ENCODE measurements around the gene KCNG1. TPM values are rescaled to one million over a fixed set of nuclear protein-coding genes. Genes with fewer than 3 reads are reported as not detected.

KCNG1 gene
- total RNA-seq, 4 donors from 2014 or later = 0.39 to 7.0 (median 0.91) TPM

GRCh38 chr20:50977066-50978021 is 45.6 kb downstream of the KCNG1 start:
- no peak overlapping the region for H3K4me3 ChIP-seq

DNA sequence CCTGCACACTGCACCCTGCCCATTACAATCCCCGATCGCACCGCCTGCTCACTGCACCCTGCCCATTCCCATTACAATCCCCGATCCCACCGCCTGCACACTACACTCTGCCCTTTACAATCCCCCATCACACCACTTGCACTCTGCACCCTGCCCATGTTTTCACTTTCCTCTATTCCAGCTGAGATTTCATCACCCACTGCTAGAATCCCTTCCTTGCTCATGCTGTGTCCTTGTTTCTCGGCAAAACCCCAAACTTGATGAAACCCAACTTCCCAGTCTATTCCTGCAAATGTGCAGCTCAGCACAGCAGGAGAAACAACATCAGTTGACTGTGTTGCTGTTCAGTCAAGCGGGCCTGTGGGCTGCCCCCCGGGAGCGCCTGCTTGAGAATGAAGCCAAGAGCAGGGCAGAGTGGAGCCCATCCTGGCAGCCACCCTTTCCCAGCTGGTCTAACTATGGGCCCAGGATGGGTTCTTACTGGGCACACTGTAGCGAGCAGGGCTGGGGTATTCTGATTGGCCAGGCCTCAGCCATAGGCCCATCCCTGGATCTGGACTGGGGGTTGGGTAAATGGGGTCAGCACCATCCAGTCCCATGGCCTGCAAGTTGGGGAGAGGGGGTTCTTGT is 47.1 kb downstream of the KCNG1 start:
- no peak overlapping the region for H3K4me3 ChIP-seq
- no peaks in the 10 kb centered on the region for H3K36me3 ChIP-seq
- H3K9me3 ChIP-seq = no peaks in the 10 kb centered on the region
- DNase-seq (ENCODE audit: low spot score in 2 of 2) = no peak
- H3K27ac ChIP-seq = no peak overlapping the region
- WGBS, 2 donors = 90 to 91% methylated on average over 10 of the region's 10 CpGs
- H3K27me3 ChIP-seq = no peaks in the 10 kb centered on the region
- peaks cover 0 to 7% (median 0%) of the 10 kb centered on the region in 4 donors for H3K4me1 ChIP-seq
- no peak for TF ChIP-seq EP300 (IDR thresholded peaks at IDR 0.05)
- TF ChIP-seq POLR2A (IDR thresholded peaks at IDR 0.05) = no peak
- TF ChIP-seq, protein P1, sequence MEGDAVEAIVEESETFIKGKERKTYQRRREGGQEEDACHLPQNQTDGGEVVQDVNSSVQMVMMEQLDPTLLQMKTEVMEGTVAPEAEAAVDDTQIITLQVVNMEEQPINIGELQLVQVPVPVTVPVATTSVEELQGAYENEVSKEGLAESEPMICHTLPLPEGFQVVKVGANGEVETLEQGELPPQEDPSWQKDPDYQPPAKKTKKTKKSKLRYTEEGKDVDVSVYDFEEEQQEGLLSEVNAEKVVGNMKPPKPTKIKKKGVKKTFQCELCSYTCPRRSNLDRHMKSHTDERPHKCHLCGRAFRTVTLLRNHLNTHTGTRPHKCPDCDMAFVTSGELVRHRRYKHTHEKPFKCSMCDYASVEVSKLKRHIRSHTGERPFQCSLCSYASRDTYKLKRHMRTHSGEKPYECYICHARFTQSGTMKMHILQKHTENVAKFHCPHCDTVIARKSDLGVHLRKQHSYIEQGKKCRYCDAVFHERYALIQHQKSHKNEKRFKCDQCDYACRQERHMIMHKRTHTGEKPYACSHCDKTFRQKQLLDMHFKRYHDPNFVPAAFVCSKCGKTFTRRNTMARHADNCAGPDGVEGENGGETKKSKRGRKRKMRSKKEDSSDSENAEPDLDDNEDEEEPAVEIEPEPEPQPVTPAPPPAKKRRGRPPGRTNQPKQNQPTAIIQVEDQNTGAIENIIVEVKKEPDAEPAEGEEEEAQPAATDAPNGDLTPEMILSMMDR (IDR thresholded peaks at IDR 0.05) = no peak

More at GRCh38 chr20:50977066-50978021, 45.6 kb downstream of the KCNG1 start:
- no peaks in the 10 kb centered on the region for H3K36me3 ChIP-seq
- no peak for DNase-seq (ENCODE audit: low spot score in 2 of 2)
- H3K9me3 ChIP-seq = no peaks in the 10 kb centered on the region
- no peaks in the 10 kb centered on the region for H3K27me3 ChIP-seq
- H3K4me1 ChIP-seq = peaks cover 0 to 20% (median 0%) of the 10 kb centered on the region in 4 donors
- H3K27ac ChIP-seq = no peak overlapping the region
- no peak for TF ChIP-seq POLR2A (IDR thresholded peaks at IDR 0.05)
- TF ChIP-seq, protein P1 (IDR thresholded peaks at IDR 0.05) = no peak
- TF ChIP-seq EP300 (IDR thresholded peaks at IDR 0.05) = no peak
- WGBS, 2 donors = 42 to 43% methylated on average over 20 of the region's 20 CpGs

GRCh38 chr20:50969912-50970311 is 53.0 kb downstream of the KCNG1 start:
- no peak for DNase-seq (ENCODE audit: low spot score in 2 of 2)
- no peak for TF ChIP-seq EP300 (IDR thresholded peaks at IDR 0.05)
- TF ChIP-seq, protein P1 (IDR thresholded peaks at IDR 0.05) = no peak
- TF ChIP-seq POLR2A (IDR thresholded peaks at IDR 0.05) = no peak
- Histone ChIP-seq H3K4me1 (no peaks in the 10 kb centered on the region), H3K9me3 (no peaks in the 10 kb centered on the region), H3K27me3 (no peaks in the 10 kb centered on the region), H3K4me3 (no peak overlapping the region), H3K36me3 (no peaks in the 10 kb centered on the region), H3K27ac (no peak overlapping the region)
- 54 to 62% methylated on average over 8 of the region's 8 CpGs for WGBS, 2 donors

DNA sequence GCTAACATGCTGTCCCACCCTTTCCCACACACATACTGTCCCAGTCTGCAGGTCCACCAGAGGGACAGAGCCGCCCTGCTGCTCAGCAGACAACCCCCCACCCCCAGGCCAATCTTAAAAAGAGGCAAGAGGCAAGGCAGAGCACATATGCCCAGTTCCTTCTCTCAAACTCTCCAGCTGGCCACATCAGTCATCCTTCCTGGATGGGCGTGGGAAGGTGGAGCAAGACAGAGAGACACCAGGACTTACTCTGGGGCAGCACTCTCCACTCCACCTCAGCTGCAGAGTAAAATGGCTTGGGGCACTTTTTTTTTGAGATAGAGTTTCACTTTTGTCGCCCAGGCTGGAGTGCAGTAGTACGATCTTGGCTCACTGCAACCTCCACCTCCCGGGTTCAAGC is 53.5 kb downstream of the KCNG1 start:
- DNase-seq (ENCODE audit: low spot score in 2 of 2) = no peak
- no peak for TF ChIP-seq POLR2A (IDR thresholded peaks at IDR 0.05)
- no peak for TF ChIP-seq EP300 (IDR thresholded peaks at IDR 0.05)
- TF ChIP-seq, protein P1 (IDR thresholded peaks at IDR 0.05) = no peak
- 76 to 84% methylated on average over 5 of the region's 5 CpGs for WGBS, 2 donors

DNA sequence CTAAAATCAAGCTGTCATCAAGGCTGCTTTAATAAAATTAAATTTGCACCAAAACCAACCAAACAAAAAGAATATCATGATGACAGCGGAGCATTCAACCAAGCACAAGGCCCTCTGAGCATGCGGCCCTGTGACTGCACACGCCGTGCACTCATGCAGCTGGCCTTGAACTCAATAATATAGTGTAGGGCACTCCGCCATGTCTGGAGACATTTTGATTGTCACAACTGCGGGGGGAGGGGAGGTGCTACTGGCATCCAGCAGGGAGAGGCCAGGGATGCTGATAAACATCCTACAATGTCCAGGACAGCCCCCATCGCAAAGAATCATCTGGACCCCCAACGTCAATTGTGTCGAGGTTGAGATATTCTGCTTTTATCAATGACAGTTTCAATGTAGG is 54.6 kb downstream of the KCNG1 start:
- Histone ChIP-seq H3K4me1 (no peaks in the 10 kb centered on the region), H3K27ac (no peak overlapping the region), H3K9me3 (no peaks in the 10 kb centered on the region), H3K36me3 (no peaks in the 10 kb centered on the region), H3K27me3 (no peaks in the 10 kb centered on the region), H3K4me3 (no peak overlapping the region)
- no peak for TF ChIP-seq EP300 (IDR thresholded peaks at IDR 0.05)
- TF ChIP-seq, protein P1 (IDR thresholded peaks at IDR 0.05) = no peak
- TF ChIP-seq POLR2A (IDR thresholded peaks at IDR 0.05) = no peak
- DNase-seq (ENCODE audit: low spot score in 2 of 2) = no peak
- 74 to 79% methylated on average over 9 of the region's 9 CpGs for WGBS, 2 donors

More for the DNA sequence above, 53.5 kb downstream of the KCNG1 start:
- Histone ChIP-seq H3K36me3 (no peaks in the 10 kb centered on the region), H3K4me3 (no peak overlapping the region), H3K27ac (no peak overlapping the region), H3K27me3 (no peaks in the 10 kb centered on the region), H3K9me3 (no peaks in the 10 kb centered on the region), H3K4me1 (no peaks in the 10 kb centered on the region)

Measured in tibial nerve (tissue), 4 donors.